ENCODE measurements around the gene KRT12.

The KRT12 gene

DNA sequence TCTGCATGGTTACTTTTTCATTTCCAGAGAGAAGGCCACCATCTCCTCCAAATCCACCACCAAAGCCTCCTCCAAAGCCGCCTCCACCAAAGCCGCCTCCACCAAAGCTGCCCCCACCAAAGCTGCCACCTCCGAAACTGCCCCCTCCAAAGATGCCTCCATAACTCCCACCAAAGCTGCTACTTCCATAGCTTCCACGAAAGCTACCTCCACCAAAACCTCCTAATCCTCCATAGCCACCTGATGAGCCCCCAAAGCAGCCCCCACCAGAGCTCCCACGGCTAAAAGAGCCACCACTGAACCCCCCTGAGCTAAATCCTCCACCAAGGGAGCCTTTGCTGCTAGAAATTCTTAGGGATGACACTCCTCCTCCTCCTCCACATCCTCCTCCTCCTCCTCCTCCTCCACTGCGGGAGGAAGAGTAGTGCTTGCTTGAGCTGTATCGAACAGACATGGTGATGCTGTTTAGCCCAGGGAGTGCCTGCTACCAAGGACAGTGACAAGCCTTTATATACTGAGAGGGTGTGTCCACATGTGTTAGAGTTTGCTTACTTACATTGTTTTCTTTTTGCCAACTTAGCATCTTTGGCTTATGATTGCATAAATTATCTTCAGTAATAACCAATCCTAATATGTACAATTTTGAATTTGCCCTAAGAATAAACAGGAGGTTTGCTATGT, 44.8 kb downstream of the KRT12 start, which contains the start of gene KRT10:
Gene KRT10, minus strand, starts transcription at position 483 of the 681 bp plus-strand sequence. Its CDS starts 29 bp downstream, at position 454.
- Histone ChIP-seq H3K36me3 (ENCODE audit: control insufficient read depth, insufficient read depth, low read length) (no peaks in the 10 kb centered on the region), H3K4me3 (replicated peaks; ENCODE audit: low read depth, low read length) (no peak within 1 kb of the TSS), H3K27me3 (replicated peaks; ENCODE audit: control insufficient read depth, insufficient read depth, low read length) (no peaks in the 10 kb centered on the region)
- DNase-seq (ENCODE audit: extremely low read depth, insufficient read length), result no peak
- TF ChIP-seq, protein P1, sequence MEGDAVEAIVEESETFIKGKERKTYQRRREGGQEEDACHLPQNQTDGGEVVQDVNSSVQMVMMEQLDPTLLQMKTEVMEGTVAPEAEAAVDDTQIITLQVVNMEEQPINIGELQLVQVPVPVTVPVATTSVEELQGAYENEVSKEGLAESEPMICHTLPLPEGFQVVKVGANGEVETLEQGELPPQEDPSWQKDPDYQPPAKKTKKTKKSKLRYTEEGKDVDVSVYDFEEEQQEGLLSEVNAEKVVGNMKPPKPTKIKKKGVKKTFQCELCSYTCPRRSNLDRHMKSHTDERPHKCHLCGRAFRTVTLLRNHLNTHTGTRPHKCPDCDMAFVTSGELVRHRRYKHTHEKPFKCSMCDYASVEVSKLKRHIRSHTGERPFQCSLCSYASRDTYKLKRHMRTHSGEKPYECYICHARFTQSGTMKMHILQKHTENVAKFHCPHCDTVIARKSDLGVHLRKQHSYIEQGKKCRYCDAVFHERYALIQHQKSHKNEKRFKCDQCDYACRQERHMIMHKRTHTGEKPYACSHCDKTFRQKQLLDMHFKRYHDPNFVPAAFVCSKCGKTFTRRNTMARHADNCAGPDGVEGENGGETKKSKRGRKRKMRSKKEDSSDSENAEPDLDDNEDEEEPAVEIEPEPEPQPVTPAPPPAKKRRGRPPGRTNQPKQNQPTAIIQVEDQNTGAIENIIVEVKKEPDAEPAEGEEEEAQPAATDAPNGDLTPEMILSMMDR (IDR thresholded peaks at IDR 0.05; ENCODE audit: insufficient read depth, low read length, poor library complexity, severe bottlenecking), result no peak

- no peak for DNase-seq (ENCODE audit: extremely low read depth, insufficient read length)
- TF ChIP-seq, protein P1 (IDR thresholded peaks at IDR 0.05; ENCODE audit: insufficient read depth, low read length, poor library complexity, severe bottlenecking), result no peak
- H3K4me3 ChIP-seq (replicated peaks; ENCODE audit: low read depth, low read length), result no peak overlapping the region
- no peaks in the 10 kb centered on the region for H3K27me3 ChIP-seq (replicated peaks; ENCODE audit: control insufficient read depth, insufficient read depth, low read length)
- no peaks in the 10 kb centered on the region; the same call in 1 of the 2 replicates for H3K36me3 ChIP-seq (ENCODE audit: control insufficient read depth, insufficient read depth, low read length)
Measured at GRCh38 chr17:40821536-40821935, 45.5 kb downstream of the KRT12 start.

- no peak for DNase-seq (ENCODE audit: extremely low read depth, insufficient read length)
- Histone ChIP-seq H3K27me3 (replicated peaks; ENCODE audit: control insufficient read depth, insufficient read depth, low read length) (no peaks in the 10 kb centered on the region), H3K36me3 (ENCODE audit: control insufficient read depth, insufficient read depth, low read length) (no peaks in the 10 kb centered on the region; the same call in 1 of the 2 replicates), H3K4me3 (replicated peaks; ENCODE audit: low read depth, low read length) (no peak overlapping the region)
- TF ChIP-seq, protein P1 (IDR thresholded peaks at IDR 0.05; ENCODE audit: insufficient read depth, low read length, poor library complexity, severe bottlenecking), result no peak
Measured at GRCh38 chr17:40820228-40820838, 46.7 kb downstream of the KRT12 start.

- Histone ChIP-seq H3K4me3 (replicated peaks; ENCODE audit: low read depth, low read length) (peak overlapping the region; percentile 74), H3K36me3 (ENCODE audit: control insufficient read depth, insufficient read depth, low read length) (no peaks in the 10 kb centered on the region; the same call in 1 of the 2 replicates), H3K27me3 (replicated peaks; ENCODE audit: control insufficient read depth, insufficient read depth, low read length) (no peaks in the 10 kb centered on the region)
- TF ChIP-seq, protein P1 (IDR thresholded peaks at IDR 0.05; ENCODE audit: insufficient read depth, low read length, poor library complexity, severe bottlenecking), result no peak
- no peak for DNase-seq (ENCODE audit: extremely low read depth, insufficient read length)
Measured at GRCh38 chr17:40819528-40820125, 47.4 kb downstream of the KRT12 start.

- peak overlapping the region; percentile 77 for H3K4me3 ChIP-seq (replicated peaks; ENCODE audit: low read depth, low read length)
- no peaks in the 10 kb centered on the region for H3K27me3 ChIP-seq (replicated peaks; ENCODE audit: control insufficient read depth, insufficient read depth, low read length)
- H3K36me3 ChIP-seq (ENCODE audit: control insufficient read depth, insufficient read depth, low read length), result no peaks in the 10 kb centered on the region; the same call in 1 of the 2 replicates
- TF ChIP-seq, protein P1 (IDR thresholded peaks at IDR 0.05; ENCODE audit: insufficient read depth, low read length, poor library complexity, severe bottlenecking), result no peak
- DNase-seq (ENCODE audit: extremely low read depth, insufficient read length), result peak; percentile 86
Measured at GRCh38 chr17:40818733-40819527, 48.1 kb downstream of the KRT12 start.

All from GM06990 (cell line).